NCI-H1105 (cell line): Measurements from ENCODE around the gene PHF12.

Experiments used
- DNase-seq: peaks from one replicate; lab custom pipeline; 2025; lab: John Stamatoyannopoulos, UW

Gene PHF12

GRCh38 chr17:28858801-28859355 lies 92.4 kb downstream of the PHF12 start:
- no peak for DNase-seq

- DNase-seq: no peak
Observed at GRCh38 chr17:28857905-28858800, 93.2 kb downstream of the PHF12 start.

GRCh38 chr17:28856028-28856574 lies 95.2 kb downstream of the PHF12 start:
- no peak for DNase-seq

- no peak for DNase-seq
Observed at GRCh38 chr17:28855336-28855679, 96.0 kb downstream of the PHF12 start.
